OCI-LY3 (cell line): ENCODE results near the gene ADORA2A.

Experiments used
- H2AFZ ChIP-seq: fragments of 200-600, 300-600 bp; shearing (Covaris generic); 2 replicates; pipeline ENCODE4 v1.6.0; 2014; ENCODE audit warnings: antibody characterized with exemption, low read depth, low read length
- H3K27ac ChIP-seq: fragments of 200-600, 300-600 bp; sonication (generic); 2 replicates; pipeline ENCODE4 v1.5.1; 2014; ENCODE audit warnings: mild to moderate bottlenecking, low read length, moderate library complexity, mixed read lengths
- H3K27me3 ChIP-seq: fragments of 200-600, 300-600 bp; sonication (generic); 2 replicates; pipeline ENCODE4 v1.6.1; 2014; ENCODE audit warnings: low read depth, low read length, mixed read lengths
- H3K36me3 ChIP-seq: fragments of 200-600, 300-600 bp; sonication (generic); replicated peaks from 2 replicates; pipeline ENCODE3; 2014; ENCODE audit warnings: low read depth, low read length, mixed read lengths
- H3K4me1 ChIP-seq: fragments of 300-600, 200-600 bp; sonication (generic); 2 replicates; pipeline ENCODE4 v1.6.1; 2014; ENCODE audit warnings: low read length, mixed read lengths
- H3K4me2 ChIP-seq: fragments of 200-600, 300-600 bp; sonication (generic); 2 replicates; pipeline ENCODE4 v1.6.1; 2014; ENCODE audit warnings: low read length, mixed read lengths
- H3K4me3 ChIP-seq: fragments of 300-600, 200-600 bp; sonication (generic); 2 replicates; pipeline ENCODE4 v1.5.1; 2014; ENCODE audit warnings: antibody characterized with exemption, mild to moderate bottlenecking, low read length, moderate library complexity
- H3K79me2 ChIP-seq: fragments of 300-600, 200-600 bp; shearing (Covaris generic); 2 replicates; pipeline ENCODE4 v1.6.1; 2014; ENCODE audit warnings: mild to moderate bottlenecking, low read length, mixed read lengths
- H3K9ac ChIP-seq: fragments of 300-600, 200-600 bp; shearing (Covaris generic); 2 replicates; pipeline ENCODE4 v1.6.0; 2014; ENCODE audit warnings: mild to moderate bottlenecking, low read length, moderate library complexity
- H3K9me3 ChIP-seq: fragments of 200-600, 300-600 bp; shearing (Covaris generic); 2 replicates; pipeline ENCODE4 v1.6.1; 2014; ENCODE audit warnings: low read length, mixed read lengths; ENCODE audit not compliant: insufficient read depth
- H4K20me1 ChIP-seq: fragments of 200-600, 300-600 bp; sonication (generic); 2 replicates; pipeline ENCODE4 v1.6.1; 2016; ENCODE audit warnings: low read length, mixed read lengths; ENCODE audit not compliant: insufficient read depth
- EZH2phosphoT487 ChIP-seq: fragments of 200-600 bp; shearing (Covaris generic); IDR thresholded peaks from 2 replicates; pipeline ENCODE4 v1.6.1; 2018; ENCODE audit warnings: antibody characterized with exemption, mixed run types, low read depth
- TF ChIP-seq, protein P1 (sequence below): fragments of 200-600, 300-600 bp; sonication (generic); IDR thresholded peaks from 2 replicates; pipeline ENCODE4 v1.5.1; 2014; ENCODE audit warnings: antibody characterized with exemption, low read length, low read depth

ADORA2A gene

DNA sequence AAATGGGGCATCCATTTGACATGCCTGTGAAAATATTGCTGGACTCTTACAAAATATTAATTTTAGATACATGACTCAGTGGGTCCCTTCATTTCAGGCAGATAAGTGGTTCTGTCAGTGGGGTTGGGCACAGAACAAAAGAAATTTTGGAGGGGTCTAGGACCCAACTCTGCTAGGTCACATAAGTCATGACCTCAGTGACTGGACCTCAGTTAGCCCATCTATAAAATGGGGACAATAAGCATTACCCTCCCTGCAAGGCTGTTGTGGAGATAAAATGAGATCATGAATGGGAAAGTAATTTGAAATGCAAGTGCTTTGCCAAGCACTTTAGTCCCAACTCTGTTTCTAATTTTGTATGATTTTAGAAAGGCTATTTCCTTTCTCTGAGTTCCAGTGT lies 23.8 kb downstream of the ADORA2A start:
- TF ChIP-seq, protein P1, sequence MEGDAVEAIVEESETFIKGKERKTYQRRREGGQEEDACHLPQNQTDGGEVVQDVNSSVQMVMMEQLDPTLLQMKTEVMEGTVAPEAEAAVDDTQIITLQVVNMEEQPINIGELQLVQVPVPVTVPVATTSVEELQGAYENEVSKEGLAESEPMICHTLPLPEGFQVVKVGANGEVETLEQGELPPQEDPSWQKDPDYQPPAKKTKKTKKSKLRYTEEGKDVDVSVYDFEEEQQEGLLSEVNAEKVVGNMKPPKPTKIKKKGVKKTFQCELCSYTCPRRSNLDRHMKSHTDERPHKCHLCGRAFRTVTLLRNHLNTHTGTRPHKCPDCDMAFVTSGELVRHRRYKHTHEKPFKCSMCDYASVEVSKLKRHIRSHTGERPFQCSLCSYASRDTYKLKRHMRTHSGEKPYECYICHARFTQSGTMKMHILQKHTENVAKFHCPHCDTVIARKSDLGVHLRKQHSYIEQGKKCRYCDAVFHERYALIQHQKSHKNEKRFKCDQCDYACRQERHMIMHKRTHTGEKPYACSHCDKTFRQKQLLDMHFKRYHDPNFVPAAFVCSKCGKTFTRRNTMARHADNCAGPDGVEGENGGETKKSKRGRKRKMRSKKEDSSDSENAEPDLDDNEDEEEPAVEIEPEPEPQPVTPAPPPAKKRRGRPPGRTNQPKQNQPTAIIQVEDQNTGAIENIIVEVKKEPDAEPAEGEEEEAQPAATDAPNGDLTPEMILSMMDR = no peak
- TF ChIP-seq EZH2phosphoT487 = no peak
- Histone ChIP-seq H3K79me2 (no peaks in the 10 kb centered on the region), H3K27me3 (no peaks in the 10 kb centered on the region)

DNA sequence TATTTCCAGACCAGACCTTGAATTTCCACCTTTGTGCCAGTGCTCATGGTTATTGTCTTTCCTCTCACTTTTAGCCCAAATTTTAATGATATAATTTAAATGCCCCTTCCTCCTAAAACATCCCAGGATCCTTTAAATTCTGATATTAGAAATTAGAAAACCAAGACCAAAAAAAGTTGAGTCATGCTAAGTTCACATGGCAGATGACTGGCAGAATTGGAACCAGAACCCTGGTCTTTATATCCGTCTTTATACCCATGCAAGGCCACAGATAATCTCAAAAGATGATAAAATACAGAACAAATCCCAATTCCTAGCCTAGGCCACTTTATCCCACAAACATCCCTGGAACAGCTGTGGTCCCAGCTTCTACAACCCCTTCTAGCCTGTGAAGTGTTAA lies 26.5 kb downstream of the ADORA2A start:
- TF ChIP-seq EZH2phosphoT487 = no peak
- TF ChIP-seq, protein P1 = no peak
- Histone ChIP-seq H2AFZ (no peak overlapping the region), H3K4me2 (no peak overlapping the region), H3K27ac (no peak overlapping the region), H3K79me2 (no peaks in the 10 kb centered on the region), H4K20me1 (no peaks in the 10 kb centered on the region), H3K9me3 (no peaks in the 10 kb centered on the region), H3K4me3 (no peak overlapping the region), H3K36me3 (no peaks in the 10 kb centered on the region), H3K4me1 (no peaks in the 10 kb centered on the region), H3K9ac (no peak overlapping the region), H3K27me3 (no peaks in the 10 kb centered on the region)

More for the DNA sequence above, 23.8 kb downstream of the ADORA2A start:
- Histone ChIP-seq H3K4me3 (no peak overlapping the region), H4K20me1 (no peaks in the 10 kb centered on the region), H2AFZ (no peak overlapping the region), H3K4me1 (no peaks in the 10 kb centered on the region), H3K4me2 (no peak overlapping the region), H3K9ac (no peak overlapping the region), H3K27ac (no peak overlapping the region), H3K36me3 (no peaks in the 10 kb centered on the region), H3K9me3 (no peaks in the 10 kb centered on the region)

DNA sequence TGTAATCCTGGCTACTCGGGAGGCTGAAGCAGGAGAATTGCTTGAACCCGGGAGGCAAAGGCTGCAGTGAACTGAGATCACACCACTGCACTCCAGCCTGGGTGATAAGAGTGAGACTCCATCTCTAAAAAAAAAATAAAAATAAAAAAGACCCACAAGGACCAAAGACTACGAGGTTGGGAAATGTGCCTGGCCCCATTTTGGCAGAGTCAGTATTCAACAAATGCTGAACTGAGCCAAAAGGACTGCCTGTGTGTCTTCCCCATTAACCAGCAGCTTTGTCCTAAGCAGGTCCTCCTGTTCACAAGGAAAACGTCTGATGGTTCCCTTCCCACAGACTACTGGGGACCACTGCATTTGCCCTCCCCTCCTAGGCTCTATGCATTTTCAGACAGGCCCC lies 27.6 kb downstream of the ADORA2A start:
- Histone ChIP-seq H3K9ac (no peak overlapping the region), H3K79me2 (no peaks in the 10 kb centered on the region), H3K36me3 (no peaks in the 10 kb centered on the region), H3K4me2 (no peak overlapping the region), H4K20me1 (no peaks in the 10 kb centered on the region), H3K27ac (no peak overlapping the region), H3K27me3 (no peaks in the 10 kb centered on the region), H3K4me1 (peaks cover under 1% of the 10 kb centered on the region), H3K9me3 (no peaks in the 10 kb centered on the region), H2AFZ (no peak overlapping the region), H3K4me3 (no peak overlapping the region)
- TF ChIP-seq, protein P1 = no peak
- no peak for TF ChIP-seq EZH2phosphoT487

DNA sequence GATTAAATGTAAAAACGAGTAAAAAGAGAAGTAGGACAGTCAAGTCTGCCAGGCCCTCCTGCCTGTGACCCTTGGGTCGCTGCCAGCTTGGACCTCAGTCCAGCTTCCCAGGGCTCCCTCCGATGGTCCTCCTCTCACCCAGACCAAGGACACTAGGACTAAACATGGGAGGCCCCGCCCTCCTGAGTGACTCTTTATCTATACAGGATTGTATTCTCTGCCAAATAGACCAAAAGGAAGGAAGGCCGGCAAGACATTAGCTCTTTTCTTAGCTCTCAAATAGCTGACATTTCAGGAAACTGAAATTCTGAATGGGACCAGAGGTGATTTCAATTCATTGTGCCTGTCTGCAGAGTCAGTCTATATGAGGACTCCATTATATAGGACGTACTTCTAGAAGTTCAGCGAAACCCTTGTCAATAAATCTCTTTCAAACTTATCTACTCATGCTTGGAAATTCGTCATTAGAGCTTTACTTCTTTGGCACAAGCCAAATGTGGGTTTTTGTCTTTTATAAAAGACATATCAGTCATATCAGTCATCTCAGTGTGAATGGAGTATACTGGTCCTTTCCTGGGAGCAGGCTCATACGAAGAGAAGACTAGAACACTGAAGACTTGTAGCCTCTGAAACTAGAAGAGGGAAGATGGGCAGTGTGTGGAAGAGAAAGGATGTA lies 28.5 kb downstream of the ADORA2A start:
- no peak overlapping the region for H3K9ac ChIP-seq
- H3K27me3 ChIP-seq = no peaks in the 10 kb centered on the region
- no peaks in the 10 kb centered on the region for H4K20me1 ChIP-seq
- peaks cover 9% of the 10 kb centered on the region for H3K4me1 ChIP-seq
- H3K36me3 ChIP-seq = no peaks in the 10 kb centered on the region
- no peaks in the 10 kb centered on the region for H3K79me2 ChIP-seq
- no peak overlapping the region for H3K4me3 ChIP-seq
- TF ChIP-seq, protein P1 = no peak
- no peak for TF ChIP-seq EZH2phosphoT487
- H3K27ac ChIP-seq = no peak overlapping the region
- no peak overlapping the region for H3K4me2 ChIP-seq
- H2AFZ ChIP-seq = no peak overlapping the region
- no peaks in the 10 kb centered on the region for H3K9me3 ChIP-seq
